K562 (cell line): ENCODE data around the gene TSHR.

Experiments used
- ATF2 ChIP-seq: sonication (generic); formaldehyde crosslinking; IDR thresholded peaks from 2 replicates; pipeline ENCODE4 v1.8.1; 2022; ENCODE audit warnings: missing genetic modification reagents
- HMG20A ChIP-seq: fragments of 450-650 bp; formaldehyde crosslinking; conservative IDR thresholded peaks from 2 replicates; pipeline ENCODE4 v1.4.0; 2020; ENCODE audit warnings: mild to moderate bottlenecking, mixed read lengths
- RBM14 ChIP-seq: fragments of 200-400 bp; formaldehyde crosslinking; IDR thresholded peaks from 2 replicates; pipeline ENCODE4 v1.6.1; 2018; ENCODE audit warnings: low read depth, mild to moderate bottlenecking, low read length, moderate library complexity, borderline replicate concordance; ENCODE audit not compliant: insufficient read depth
- SMARCB1 ChIP-seq: IDR thresholded peaks from 2 replicates; pipeline ENCODE4 v1.6.1; 2011; ENCODE audit warnings: improper control_type of control experiment, low read depth; ENCODE audit not compliant: insufficient read length
- USF1 ChIP-seq: sonication (generic); formaldehyde crosslinking; IDR thresholded peaks from 2 replicates; pipeline ENCODE4 v1.9.0; 2022; ENCODE audit warnings: mild to moderate bottlenecking, missing genetic modification reagents
- ZNF165 ChIP-seq: fragments of 250-450 bp; sonication (Bioruptor Pico); IDR thresholded peaks from 2 replicates; pipeline ENCODE4 v1.4.0; 2020; ENCODE audit warnings: borderline replicate concordance

DNA sequence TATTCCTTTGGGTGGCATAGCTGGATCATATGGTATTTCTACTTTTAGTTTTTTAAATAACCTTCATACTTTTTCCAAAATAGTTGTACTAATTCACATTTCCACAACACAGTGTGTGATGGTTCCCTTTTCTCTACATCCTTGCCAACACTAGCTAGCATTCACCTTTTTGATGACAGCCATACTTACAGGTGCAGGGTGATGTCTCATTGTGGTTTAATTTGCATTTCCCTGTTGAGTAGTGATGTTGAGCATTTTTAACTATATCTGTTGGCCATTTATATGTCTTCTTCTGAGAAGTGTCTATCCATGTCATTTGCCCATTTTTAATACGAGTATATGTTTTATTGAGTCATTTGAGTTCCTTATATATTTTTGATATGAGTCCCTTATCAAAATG is 96.1 kb downstream of the TSHR start:
- TF ChIP-seq RBM14 (no peak), USF1 (no peak), ZNF165 (CRISPR knock-in tag) (no peak), SMARCB1 (no peak), ATF2 (CRISPR knock-in tag) (no peak), HMG20A (CRISPR knock-in tag) (no peak)
